Upper lobe of left lung (tissue), 4 donors: ENCODE data around the gene TFR2.

ENCODE experiments used
- CTCF ChIP-seq, 6 experiments: fragments of 450-650 bp in 4 of 6; fragments of 200-600 bp in 2 of 6; sonication (generic) in 2 of 6; IDR thresholded peaks; one replicate each; pipeline ENCODE4 v1.5.1; 2016 to 2019; ENCODE audit warnings: antibody characterized with exemption in 6 of 6
- POLR2A ChIP-seq, 4 donors: fragments of 450-650 bp; IDR thresholded peaks; one replicate each; pipeline ENCODE4 v1.5.1; 2016 to 2017; ENCODE audit warnings: antibody characterized with exemption in 4 of 4, mild to moderate bottlenecking in 2 of 4
- POLR2AphosphoS5 ChIP-seq, 2 donors: sonication (generic); formaldehyde crosslinking; IDR thresholded peaks; one replicate each; pipeline ENCODE4 v1.5.1; 2017; ENCODE audit warnings: antibody characterized with exemption in 2 of 2

DNA sequence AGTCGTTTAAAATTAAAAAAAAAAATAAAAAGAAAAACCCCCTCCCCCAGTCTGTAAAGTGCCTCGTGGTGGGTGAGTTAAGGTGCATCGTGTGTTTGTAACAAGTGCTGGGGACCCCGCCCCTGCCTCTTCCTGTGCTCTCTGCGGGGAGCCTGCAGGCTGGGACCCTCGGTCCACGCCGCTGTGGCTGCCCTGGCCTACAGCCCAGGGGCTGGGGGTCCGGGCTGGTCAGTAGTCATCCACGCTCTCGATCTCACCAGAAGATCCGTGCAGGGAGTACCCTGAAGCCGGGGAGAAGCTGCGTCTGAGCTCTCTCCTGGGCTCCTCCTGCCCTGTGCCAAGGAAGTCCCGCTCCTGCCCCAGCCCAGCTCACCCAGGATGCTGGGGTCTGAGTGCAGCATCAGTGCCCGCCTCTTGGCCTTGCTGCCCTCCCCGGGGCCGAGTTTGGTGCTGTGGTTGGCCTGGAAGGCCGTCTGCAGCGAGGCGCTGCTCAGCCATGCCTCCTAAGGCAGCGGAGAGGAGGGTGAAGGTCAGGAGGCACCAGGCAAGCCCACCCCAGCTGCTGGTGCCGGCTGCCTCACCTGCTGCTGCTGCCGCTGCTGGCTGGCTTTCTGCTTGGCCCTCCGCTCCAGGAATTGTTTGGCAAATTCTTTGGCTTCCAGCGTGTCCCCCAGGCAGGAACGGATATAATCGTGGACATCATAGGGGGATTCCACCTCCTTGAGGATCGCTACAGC, 40.3 kb upstream of the TFR2 start:
- no peak for TF ChIP-seq CTCF (IDR thresholded peaks at IDR 0.05)
- no peak for TF ChIP-seq POLR2A (IDR thresholded peaks at IDR 0.05)
- TF ChIP-seq POLR2AphosphoS5 (IDR thresholded peaks at IDR 0.05), result no peak
